Neural cell (in vitro differentiated cells): ENCODE results near the gene NAP1L1. TPM values are rescaled to one million over a fixed set of nuclear protein-coding genes. Genes with fewer than 3 reads are reported as not detected.

ENCODE experiments used
- H2AFZ ChIP-seq: fragments of 200-600, 300-800 bp; sonication (generic), shearing (Covaris generic); 2 replicates; pipeline ENCODE4 v1.6.0; 2014; ENCODE audit warnings: low read depth, mild to moderate bottlenecking, antibody characterized with exemption, low read length, moderate library complexity
- H3F3A ChIP-seq: fragments of 200-600 bp; shearing (Covaris generic); 2 replicates; pipeline ENCODE4 v1.6.1; 2016; ENCODE audit warnings: mild to moderate bottlenecking, moderate library complexity, mixed read lengths, antibody characterized with exemption, low read length; ENCODE audit not compliant: insufficient read depth, poor library complexity, severe bottlenecking
- H3K27ac ChIP-seq: fragments of 200-600, 300-800 bp; sonication (generic), shearing (Covaris generic); 2 replicates; pipeline ENCODE4 v1.5.1; 2014; ENCODE audit warnings: mild to moderate bottlenecking, low read length, moderate library complexity
- H3K27me3 ChIP-seq: fragments of 300-800, 200-600 bp; sonication (generic), shearing (Covaris generic); 2 replicates; pipeline ENCODE4 v1.6.0; 2014; ENCODE audit warnings: mild to moderate bottlenecking, low read depth, low read length, moderate library complexity; ENCODE audit not compliant: insufficient read depth
- H3K36me3 ChIP-seq: fragments of 300-800, 200-600 bp; sonication (generic), shearing (Covaris generic); 2 replicates; pipeline ENCODE4 v1.5.1; 2014; ENCODE audit warnings: mild to moderate bottlenecking, antibody characterized with exemption, low read length, moderate library complexity; ENCODE audit not compliant: insufficient read depth
- H3K4me2 ChIP-seq: fragments of 300-800, 200-600 bp; sonication (generic), shearing (Covaris generic); 2 replicates; pipeline ENCODE4 v1.6.0; 2014; ENCODE audit warnings: mild to moderate bottlenecking, low read length
- H3K4me3 ChIP-seq: fragments of 300-800, 200-600 bp; sonication (generic), shearing (Covaris generic); 2 replicates; pipeline ENCODE4 v1.5.1; 2014; ENCODE audit warnings: mild to moderate bottlenecking, low read length, moderate library complexity
- H3K79me2 ChIP-seq: fragments of 200-600 bp; shearing (Covaris generic); replicated peaks from 2 replicates; pipeline ENCODE4 v1.6.0; 2014; ENCODE audit warnings: mild to moderate bottlenecking, low read length, moderate library complexity; ENCODE audit not compliant: insufficient read depth
- H3K9ac ChIP-seq: fragments of 300-800, 200-600 bp; sonication (generic), shearing (Covaris generic); 2 replicates; pipeline ENCODE4 v1.6.1; 2016; ENCODE audit warnings: mild to moderate bottlenecking, low read length, mixed read lengths
- H3K9me2 ChIP-seq: fragments of 200-600 bp; shearing (Covaris generic); 2 replicates; pipeline ENCODE4 v1.6.1; 2016; ENCODE audit warnings: mild to moderate bottlenecking, low read length, mixed read lengths; ENCODE audit not compliant: insufficient read depth
- H3K9me3 ChIP-seq: fragments of 200-600, 300-800 bp; sonication (generic), shearing (Covaris generic); 2 replicates; pipeline ENCODE4 v1.6.1; 2016; ENCODE audit warnings: mild to moderate bottlenecking, mixed run types, low read length, moderate library complexity, mixed read lengths
- H4K20me1 ChIP-seq: fragments of 200-600 bp; shearing (Covaris generic); 2 replicates; pipeline ENCODE4 v1.6.1; 2016; ENCODE audit warnings: mild to moderate bottlenecking, mixed run types; ENCODE audit not compliant: insufficient read depth
- EP300 ChIP-seq: fragments of 450-650 bp; conservative IDR thresholded peaks from 2 replicates; pipeline ENCODE4 v1.6.1; 2014; ENCODE audit warnings: antibody characterized with exemption, mild to moderate bottlenecking, moderate library complexity; ENCODE audit not compliant: poor library complexity, severe bottlenecking
- EZH2 ChIP-seq: fragments of 200-600, 300-800 bp; shearing (Covaris generic), sonication (generic); IDR thresholded peaks from 2 replicates; pipeline ENCODE4 v1.6.1; 2014; ENCODE audit warnings: antibody characterized with exemption, low read length, borderline replicate concordance, mild to moderate bottlenecking; ENCODE audit not compliant: insufficient read depth, poor library complexity, severe bottlenecking
- MXI1 ChIP-seq: fragments of 450-650 bp; conservative IDR thresholded peaks from 2 replicates; pipeline ENCODE4 v1.6.1; 2014; ENCODE audit warnings: antibody characterized with exemption, mild to moderate bottlenecking; ENCODE audit not compliant: poor library complexity, severe bottlenecking
- POLR2AphosphoS5 ChIP-seq: IDR thresholded peaks from 2 replicates; pipeline ENCODE4 v1.6.1; 2012
- RAD21 ChIP-seq: fragments of 450-650 bp; conservative IDR thresholded peaks from 2 replicates; pipeline ENCODE4 v1.6.1; 2014; ENCODE audit warnings: antibody characterized with exemption, mild to moderate bottlenecking, moderate library complexity
- SMC3 ChIP-seq: fragments of 450-650 bp; conservative IDR thresholded peaks from 2 replicates; pipeline ENCODE4 v1.6.1; 2014; ENCODE audit warnings: antibody characterized with exemption, mild to moderate bottlenecking, moderate library complexity; ENCODE audit not compliant: poor library complexity
- TAF1 ChIP-seq: IDR thresholded peaks from 2 replicates; pipeline ENCODE4 v1.6.1; 2012; ENCODE audit warnings: low read depth
- polyA plus RNA-seq: library from polyadenylated mRNA; depleted of rRNA; stranded (reverse); fragments of >200 nt; gene quantifications from 2 replicates; pipeline ENCODE4 v1.2.3, GENCODE V29; 2014
- TF ChIP-seq, protein P1 (sequence below): IDR thresholded peaks from 2 replicates; pipeline ENCODE4 v1.6.1; 2012; ENCODE audit warnings: borderline replicate concordance
- TF ChIP-seq, protein P2 (sequence below): fragments of 450-650 bp; IDR thresholded peaks from 2 replicates; pipeline ENCODE4 v1.5.1; 2014; ENCODE audit warnings: antibody characterized with exemption, mild to moderate bottlenecking, moderate library complexity; ENCODE audit not compliant: poor library complexity, severe bottlenecking

Gene NAP1L1
- polyA plus RNA-seq, 1 donor from 2014 or later = 359 TPM

DNA sequence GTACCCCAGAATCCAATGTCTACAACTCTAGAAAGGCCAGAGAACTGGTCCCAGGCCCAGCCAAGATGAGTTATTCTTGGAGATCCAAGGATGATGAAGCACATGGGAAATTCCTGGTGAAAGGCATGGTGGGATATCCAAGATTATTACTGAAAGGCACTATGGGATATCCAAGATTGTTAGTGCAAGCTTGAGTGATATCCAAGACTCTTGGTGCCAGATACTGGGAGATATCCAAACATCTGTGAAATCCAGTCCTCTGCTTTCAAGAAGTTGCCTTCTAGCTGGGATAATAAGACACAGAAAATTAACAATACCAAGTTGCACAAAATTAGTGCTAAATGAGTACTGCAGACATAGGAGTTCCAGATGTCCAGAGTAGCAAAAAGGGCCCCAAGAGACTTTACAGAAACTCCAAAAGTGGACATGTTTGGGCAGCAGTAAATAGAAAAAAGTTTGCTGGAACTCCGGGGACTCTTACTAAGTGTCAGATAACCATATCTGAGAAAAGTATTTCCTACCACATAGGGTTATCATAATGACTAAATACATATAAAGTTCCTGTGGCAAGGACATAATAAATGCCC lies 87.5 kb downstream of the NAP1L1 start:
- no peaks in the 10 kb centered on the region for H3K9me2 ChIP-seq
- no peaks in the 10 kb centered on the region for H3K27me3 ChIP-seq
- H3K79me2 ChIP-seq = no peaks in the 10 kb centered on the region
- TF ChIP-seq RAD21 = no peak
- TF ChIP-seq, protein P1, sequence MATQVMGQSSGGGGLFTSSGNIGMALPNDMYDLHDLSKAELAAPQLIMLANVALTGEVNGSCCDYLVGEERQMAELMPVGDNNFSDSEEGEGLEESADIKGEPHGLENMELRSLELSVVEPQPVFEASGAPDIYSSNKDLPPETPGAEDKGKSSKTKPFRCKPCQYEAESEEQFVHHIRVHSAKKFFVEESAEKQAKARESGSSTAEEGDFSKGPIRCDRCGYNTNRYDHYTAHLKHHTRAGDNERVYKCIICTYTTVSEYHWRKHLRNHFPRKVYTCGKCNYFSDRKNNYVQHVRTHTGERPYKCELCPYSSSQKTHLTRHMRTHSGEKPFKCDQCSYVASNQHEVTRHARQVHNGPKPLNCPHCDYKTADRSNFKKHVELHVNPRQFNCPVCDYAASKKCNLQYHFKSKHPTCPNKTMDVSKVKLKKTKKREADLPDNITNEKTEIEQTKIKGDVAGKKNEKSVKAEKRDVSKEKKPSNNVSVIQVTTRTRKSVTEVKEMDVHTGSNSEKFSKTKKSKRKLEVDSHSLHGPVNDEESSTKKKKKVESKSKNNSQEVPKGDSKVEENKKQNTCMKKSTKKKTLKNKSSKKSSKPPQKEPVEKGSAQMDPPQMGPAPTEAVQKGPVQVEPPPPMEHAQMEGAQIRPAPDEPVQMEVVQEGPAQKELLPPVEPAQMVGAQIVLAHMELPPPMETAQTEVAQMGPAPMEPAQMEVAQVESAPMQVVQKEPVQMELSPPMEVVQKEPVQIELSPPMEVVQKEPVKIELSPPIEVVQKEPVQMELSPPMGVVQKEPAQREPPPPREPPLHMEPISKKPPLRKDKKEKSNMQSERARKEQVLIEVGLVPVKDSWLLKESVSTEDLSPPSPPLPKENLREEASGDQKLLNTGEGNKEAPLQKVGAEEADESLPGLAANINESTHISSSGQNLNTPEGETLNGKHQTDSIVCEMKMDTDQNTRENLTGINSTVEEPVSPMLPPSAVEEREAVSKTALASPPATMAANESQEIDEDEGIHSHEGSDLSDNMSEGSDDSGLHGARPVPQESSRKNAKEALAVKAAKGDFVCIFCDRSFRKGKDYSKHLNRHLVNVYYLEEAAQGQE = no peak
- no peak for TF ChIP-seq SMC3
- TF ChIP-seq EZH2 = no peak
- TF ChIP-seq, protein P2, sequence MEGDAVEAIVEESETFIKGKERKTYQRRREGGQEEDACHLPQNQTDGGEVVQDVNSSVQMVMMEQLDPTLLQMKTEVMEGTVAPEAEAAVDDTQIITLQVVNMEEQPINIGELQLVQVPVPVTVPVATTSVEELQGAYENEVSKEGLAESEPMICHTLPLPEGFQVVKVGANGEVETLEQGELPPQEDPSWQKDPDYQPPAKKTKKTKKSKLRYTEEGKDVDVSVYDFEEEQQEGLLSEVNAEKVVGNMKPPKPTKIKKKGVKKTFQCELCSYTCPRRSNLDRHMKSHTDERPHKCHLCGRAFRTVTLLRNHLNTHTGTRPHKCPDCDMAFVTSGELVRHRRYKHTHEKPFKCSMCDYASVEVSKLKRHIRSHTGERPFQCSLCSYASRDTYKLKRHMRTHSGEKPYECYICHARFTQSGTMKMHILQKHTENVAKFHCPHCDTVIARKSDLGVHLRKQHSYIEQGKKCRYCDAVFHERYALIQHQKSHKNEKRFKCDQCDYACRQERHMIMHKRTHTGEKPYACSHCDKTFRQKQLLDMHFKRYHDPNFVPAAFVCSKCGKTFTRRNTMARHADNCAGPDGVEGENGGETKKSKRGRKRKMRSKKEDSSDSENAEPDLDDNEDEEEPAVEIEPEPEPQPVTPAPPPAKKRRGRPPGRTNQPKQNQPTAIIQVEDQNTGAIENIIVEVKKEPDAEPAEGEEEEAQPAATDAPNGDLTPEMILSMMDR = no peak
- no peak for TF ChIP-seq MXI1
- no peak for TF ChIP-seq EP300
- TF ChIP-seq TAF1 = no peak
- no peak for TF ChIP-seq POLR2AphosphoS5
- H3K36me3 ChIP-seq = no peaks in the 10 kb centered on the region
- H3K4me2 ChIP-seq = no peak overlapping the region
- no peak overlapping the region for H3K4me3 ChIP-seq
- no peak overlapping the region for H2AFZ ChIP-seq
- no peaks in the 10 kb centered on the region for H3F3A ChIP-seq
- no peaks in the 10 kb centered on the region for H4K20me1 ChIP-seq
- no peaks in the 10 kb centered on the region for H3K9me3 ChIP-seq
- no peak overlapping the region for H3K27ac ChIP-seq
- no peak overlapping the region for H3K9ac ChIP-seq

DNA sequence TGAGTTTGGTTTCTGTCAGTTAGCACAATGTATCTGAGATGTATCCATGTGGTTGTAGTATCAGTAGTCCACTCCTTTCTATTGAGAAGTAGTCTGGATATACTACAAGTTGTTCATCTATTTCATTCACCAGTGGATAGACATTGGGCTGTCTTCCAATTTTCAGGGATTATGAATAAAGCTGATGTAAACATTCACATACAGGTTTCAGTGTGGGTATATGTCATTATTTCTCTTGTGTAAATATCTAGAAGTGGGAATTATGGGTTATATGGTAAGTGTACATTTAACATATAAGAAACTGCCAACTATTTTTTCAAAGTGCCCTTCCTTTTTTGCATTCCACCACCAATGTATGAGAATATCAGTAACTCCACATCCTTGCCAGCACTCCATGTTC lies 88.8 kb downstream of the NAP1L1 start:
- no peaks in the 10 kb centered on the region for H3K79me2 ChIP-seq
- no peaks in the 10 kb centered on the region for H3K9me2 ChIP-seq
- no peak overlapping the region for H3K4me2 ChIP-seq
- no peak overlapping the region for H2AFZ ChIP-seq
- H3K9ac ChIP-seq = no peak overlapping the region
- no peak for TF ChIP-seq RAD21
- TF ChIP-seq, protein P1 = no peak
- TF ChIP-seq EP300 = no peak
- TF ChIP-seq, protein P2 = no peak
- no peak overlapping the region for H3K4me3 ChIP-seq
- H3K9me3 ChIP-seq = no peaks in the 10 kb centered on the region
- H3K27me3 ChIP-seq = no peaks in the 10 kb centered on the region
- no peaks in the 10 kb centered on the region for H3F3A ChIP-seq
- no peaks in the 10 kb centered on the region for H4K20me1 ChIP-seq
- no peaks in the 10 kb centered on the region for H3K36me3 ChIP-seq
- H3K27ac ChIP-seq = no peak overlapping the region
